WTC11 (cell line): Measurements from ENCODE around the gene ZSWIM6. TPM values are rescaled to one million over a fixed set of nuclear protein-coding genes. Genes with fewer than 3 reads are reported as not detected.

Experiments used
- ATAC-seq: fragments of 200-7000 bp; cut with Tn5 transposase; 2 replicates; pipeline ENCODE4 v1.10.0; 2021; ENCODE audit warnings: mild to moderate bottlenecking, moderate library complexity
- CTCF ChIA-PET: fragments of 300-600 bp; sonication (Branson Sonifier 250); formaldehyde crosslinking; loops from one replicate; lab custom pipeline; 2021; ENCODE audit warnings: antibody characterized with exemption; lab: Charles Lee
- POLR2A ChIA-PET: fragments of 350-600 bp; sonication (Branson Sonifier 250); formaldehyde crosslinking; loops from one replicate; lab custom pipeline; 2021; ENCODE audit warnings: antibody characterized with exemption; lab: Charles Lee
- DNase-seq: peaks from one replicate; pipeline ENCODE4 v3.0.0; 2021; ENCODE audit warnings: low spot score
- H3K27ac Mint-ChIP-seq: 2 replicates; pipeline ENCODE4 v1.8.0; 2021; ENCODE audit warnings: mixed read lengths
- H3K27me3 Mint-ChIP-seq: 2 replicates; pipeline ENCODE4 v1.8.0; 2021; ENCODE audit warnings: low read depth, mild to moderate bottlenecking, moderate library complexity, mixed read lengths
- H3K36me3 Mint-ChIP-seq: 2 replicates; pipeline ENCODE4 v1.8.0; 2021; ENCODE audit warnings: mixed read lengths
- H3K4me1 Mint-ChIP-seq: 2 replicates; pipeline ENCODE4 v1.8.0; 2022; ENCODE audit warnings: mixed read lengths
- H3K4me3 Mint-ChIP-seq: 2 replicates; pipeline ENCODE4 v1.8.0; 2021; ENCODE audit warnings: mild to moderate bottlenecking, moderate library complexity, mixed read lengths
- H3K9me3 Mint-ChIP-seq: 2 replicates; pipeline ENCODE4 v1.8.0; 2021; ENCODE audit warnings: mixed read lengths
- ARID4B ChIP-seq: sonication (generic); formaldehyde crosslinking; IDR thresholded peaks from 2 replicates; pipeline ENCODE4 v1.8.0; 2023; ENCODE audit warnings: missing genetic modification reagents, mild to moderate bottlenecking, borderline replicate concordance
- ATF3 ChIP-seq: sonication (generic); formaldehyde crosslinking; conservative IDR thresholded peaks from 2 replicates; pipeline ENCODE4 v1.8.1; 2022; ENCODE audit warnings: mild to moderate bottlenecking, missing genetic modification reagents
- ATF6 ChIP-seq: sonication (generic); formaldehyde crosslinking; IDR thresholded peaks from 2 replicates; pipeline ENCODE4 v1.8.1; 2023; ENCODE audit warnings: mild to moderate bottlenecking, missing genetic modification reagents
- E2F5 ChIP-seq: sonication (generic); formaldehyde crosslinking; IDR thresholded peaks from 2 replicates; pipeline ENCODE4 v1.8.1; 2022; ENCODE audit warnings: mild to moderate bottlenecking, moderate library complexity, missing genetic modification reagents
- FOXP4 ChIP-seq: sonication (generic); formaldehyde crosslinking; IDR thresholded peaks from 2 replicates; pipeline ENCODE4 v1.8.0; 2022; ENCODE audit warnings: mild to moderate bottlenecking, missing genetic modification reagents
- HMGXB4 ChIP-seq: sonication (generic); formaldehyde crosslinking; IDR thresholded peaks from 2 replicates; pipeline ENCODE4 v1.8.1; 2023; ENCODE audit warnings: mild to moderate bottlenecking, moderate library complexity, missing genetic modification reagents
- JUN ChIP-seq: sonication (generic); formaldehyde crosslinking; IDR thresholded peaks from 2 replicates; pipeline ENCODE4 v1.8.0; 2023; ENCODE audit warnings: mild to moderate bottlenecking, missing genetic modification reagents
- KAT7 ChIP-seq: sonication (generic); formaldehyde crosslinking; IDR thresholded peaks from 2 replicates; pipeline ENCODE4 v1.8.1; 2023; ENCODE audit warnings: missing genetic modification reagents, mild to moderate bottlenecking, borderline replicate concordance
- NFATC4 ChIP-seq: fragments of 250-450 bp; sonication (Bioruptor Pico); IDR thresholded peaks from 2 replicates; pipeline ENCODE4 v1.9.0; 2021; ENCODE audit warnings: mild to moderate bottlenecking
- RELA ChIP-seq: sonication (generic); formaldehyde crosslinking; IDR thresholded peaks from 2 replicates; pipeline ENCODE4 v1.8.1; 2022; ENCODE audit warnings: missing genetic modification reagents, mild to moderate bottlenecking, borderline replicate concordance
- SMAD3 ChIP-seq: sonication (generic); formaldehyde crosslinking; IDR thresholded peaks from 2 replicates; pipeline ENCODE4 v1.8.0; 2022; ENCODE audit warnings: missing genetic modification reagents, mild to moderate bottlenecking, borderline replicate concordance
- SOX15 ChIP-seq: fragments of 250-450 bp; sonication (Bioruptor Pico); IDR thresholded peaks from 2 replicates; pipeline ENCODE4 v1.9.0; 2021; ENCODE audit warnings: mild to moderate bottlenecking
- ZBTB21 ChIP-seq: sonication (generic); formaldehyde crosslinking; IDR thresholded peaks from 2 replicates; pipeline ENCODE4 v1.8.1; 2023; ENCODE audit warnings: mild to moderate bottlenecking, missing genetic modification reagents, borderline replicate concordance
- ZMAT4 ChIP-seq: fragments of 250-450 bp; sonication (Bioruptor Pico); IDR thresholded peaks from 2 replicates; pipeline ENCODE4 v1.9.0; 2021; ENCODE audit warnings: mild to moderate bottlenecking
- ZNF121 ChIP-seq: sonication (generic); formaldehyde crosslinking; IDR thresholded peaks from 2 replicates; pipeline ENCODE4 v1.8.0; 2023; ENCODE audit warnings: missing genetic modification reagents
- ZNF219 ChIP-seq: sonication (generic); formaldehyde crosslinking; IDR thresholded peaks from 2 replicates; pipeline ENCODE4 v1.8.0; 2023; ENCODE audit warnings: missing genetic modification reagents, mild to moderate bottlenecking, borderline replicate concordance
- ZNF232 ChIP-seq: sonication (generic); formaldehyde crosslinking; IDR thresholded peaks from 2 replicates; pipeline ENCODE4 v1.8.0; 2022; ENCODE audit warnings: mild to moderate bottlenecking, missing genetic modification reagents
- ZNF263 ChIP-seq: sonication (generic); formaldehyde crosslinking; IDR thresholded peaks from 2 replicates; pipeline ENCODE4 v1.8.1; 2022; ENCODE audit warnings: low read depth, mild to moderate bottlenecking, moderate library complexity, missing genetic modification reagents
- ZSCAN18 ChIP-seq: fragments of 250-450 bp; sonication (Bioruptor Pico); IDR thresholded peaks from 2 replicates; pipeline ENCODE4 v2.1.2; 2022; ENCODE audit warnings: mild to moderate bottlenecking, moderate library complexity
- total RNA-seq: library from RNA; stranded (reverse); gene quantifications from 3 replicates; pipeline ENCODE4 v1.2.3, GENCODE V29; 2021

The ZSWIM6 gene
- total RNA-seq, 1 experiment from 2014 or later = 12.5 TPM

GRCh38 chr5:61587125-61587524 is 255.1 kb downstream of the ZSWIM6 start:
- H3K27ac Mint-ChIP-seq = no peak overlapping the region
- no peak for DNase-seq
- TF ChIP-seq ATF3 (CRISPR knock-in tag) = no peak
- TF ChIP-seq SMAD3 (CRISPR knock-in tag) = no peak
- TF ChIP-seq SOX15 = no peak
- no peak for TF ChIP-seq ZBTB21 (CRISPR knock-in tag)
- no peak for TF ChIP-seq HMGXB4
- no peak for TF ChIP-seq ZNF219 (CRISPR knock-in tag)
- TF ChIP-seq ZMAT4 = no peak
- TF ChIP-seq, all 79 proteins: peak for 0
- Mint-ChIP-seq H3K36me3 (no peaks in the 10 kb centered on the region), H3K4me1 (no peaks in the 10 kb centered on the region), H3K27me3 (no peaks in the 10 kb centered on the region; the same call in 1 of the 2 replicates), H3K9me3 (peaks cover 16% of the 10 kb centered on the region), H3K4me3 (no peak overlapping the region)
- POLR2A ChIA-PET = no interaction called here
- no peak for ATAC-seq
- CTCF ChIA-PET = interaction anchor here (0.6 kb wide), 1 partner anchor 636 kb away, joined by 4 read pairs; no protein-coding TSS in a partner anchor

- no peak overlapping the region for H3K4me3 Mint-ChIP-seq
- ChIA-PET POLR2A (no interaction called here), CTCF (no interaction called here)
- no peaks in the 10 kb centered on the region; the same call in 1 of the 2 replicates for H3K27me3 Mint-ChIP-seq
- TF ChIP-seq NFATC4 (CRISPR knock-in tag) = no peak
- no peak for TF ChIP-seq ATF6 (CRISPR knock-in tag)
- no peak for TF ChIP-seq ARID4B (CRISPR knock-in tag)
- TF ChIP-seq ZNF121 (CRISPR knock-in tag) = no peak
- no peak for TF ChIP-seq ZMAT4
- no peak for TF ChIP-seq JUN
- no peak for TF ChIP-seq ZSCAN18 (CRISPR knock-in tag)
- no peak for TF ChIP-seq ZNF232 (CRISPR knock-in tag)
- TF ChIP-seq ZNF263 (CRISPR knock-in tag) = no peak
- TF ChIP-seq FOXP4 = no peak
- no peak for TF ChIP-seq RELA (CRISPR knock-in tag)
- no peak for TF ChIP-seq E2F5 (CRISPR knock-in tag)
- no peak for TF ChIP-seq KAT7 (CRISPR knock-in tag)
- no peaks in the 10 kb centered on the region for H3K4me1 Mint-ChIP-seq
- DNase-seq (no peak), ATAC-seq (no peak)
- H3K9me3 Mint-ChIP-seq = peaks cover 16% of the 10 kb centered on the region
- no peak overlapping the region for H3K27ac Mint-ChIP-seq
- no peaks in the 10 kb centered on the region for H3K36me3 Mint-ChIP-seq
Measured at GRCh38 chr5:61588216-61588615, 256.2 kb downstream of the ZSWIM6 start.
